H1 (cell line): Measurements from ENCODE around the gene RCAN2. TPM values are rescaled to one million over a fixed set of nuclear protein-coding genes. Genes with fewer than 3 reads are reported as not detected.

ENCODE experiments used
- ATF3 ChIP-seq: IDR thresholded peaks from 2 replicates; pipeline ENCODE4 v1.6.1; 2011; ENCODE audit warnings: low read depth, mild to moderate bottlenecking, low read length; ENCODE audit not compliant: insufficient read depth
- BRCA1 ChIP-seq: IDR thresholded peaks from 2 replicates; pipeline ENCODE4 v1.6.1; 2012; ENCODE audit warnings: low read depth, low read length, improper control_type of control experiment
- CBX8 ChIP-seq: fragments of 300-800, 300-1000 bp; sonication (generic); IDR thresholded peaks from 2 replicates; pipeline ENCODE4 v1.7.1; 2016; ENCODE audit warnings: low read depth, low read length, borderline replicate concordance
- GTF2F1 ChIP-seq: IDR thresholded peaks from 2 replicates; pipeline ENCODE4 v1.6.1; 2012; ENCODE audit warnings: low read depth, low read length, improper control_type of control experiment, borderline replicate concordance
- PHF8 ChIP-seq: fragments of 200-600 bp; sonication (generic); conservative IDR thresholded peaks from 2 replicates; pipeline ENCODE4 v1.7.1; 2012; ENCODE audit warnings: low read depth, mild to moderate bottlenecking, inconsistent platforms, low read length, moderate library complexity
- polyA plus RNA-seq, 7 experiments: library from polyadenylated mRNA; depleted of rRNA in 3 of 7; stranded (reverse) in 5 of 7; unstranded in 2 of 7; fragments of >200 nt in 5 of 7; fragments of 200-250 nt in 2 of 7; gene quantifications; 1 replicate in 5 of 7; 2 replicates in 1 of 7; 4 replicates in 1 of 7; pipeline versions ENCODE4 v1.2.1 to v1.2.3, GENCODE V29; 2011 to 2013; ENCODE audit warnings: missing spikeins in 2 of 7, mixed read lengths in 2 of 7
- total RNA-seq: library from RNA; stranded (reverse); fragmentation: NEBNext Ultra II Directional; extraction: Animal tissue kit (Norgen Biotek cat#: 25700); gene quantifications from 2 replicates; pipeline ENCODE4 v1.2.1, GENCODE V29; 2021

The RCAN2 gene
- total and polyA plus RNA-seq, 2 of the 8 experiments (the other 6 are each of a cell fraction or from before 2014, with no cell fraction given), result 5.0 to 8.5 TPM

- TF ChIP-seq PHF8, result no peak
- TF ChIP-seq ATF3, result no peak
- TF ChIP-seq GTF2F1, result no peak
- TF ChIP-seq BRCA1, result no peak
- TF ChIP-seq CBX8, result no peak
Measured at GRCh38 chr6:46258249-46258648, 233.0 kb downstream of the RCAN2 start (continued).
